Parathyroid adenoma (tissue), 2 donors: ENCODE data around the gene GIMAP1.

Experiments used
- H2AFZ ChIP-seq: fragments of 300-600 bp; sonication (generic); one replicate; pipeline ENCODE4 v1.7.0; 2017; ENCODE audit warnings: antibody characterized with exemption, mild to moderate bottlenecking
- H3K27ac ChIP-seq: fragments of 300-600 bp; sonication (generic); one replicate; pipeline ENCODE4 v1.7.0; 2017
- H3K27me3 ChIP-seq: fragments of 300-600 bp; sonication (generic); one replicate; pipeline ENCODE4 v1.7.0; 2017; ENCODE audit warnings: low read length; ENCODE audit not compliant: control insufficient read depth, insufficient read depth
- H3K36me3 ChIP-seq: fragments of 300-600 bp; sonication (generic); one replicate; pipeline ENCODE4 v1.7.0; 2017; ENCODE audit warnings: low read length; ENCODE audit not compliant: control insufficient read depth, insufficient read depth
- H3K4me1 ChIP-seq: fragments of 300-600 bp; sonication (generic); one replicate; pipeline ENCODE4 v1.7.0; 2017; ENCODE audit warnings: control low read depth
- H3K4me2 ChIP-seq: fragments of 300-600 bp; sonication (generic); one replicate; pipeline ENCODE4 v1.7.0; 2017; ENCODE audit warnings: low read length
- H3K4me3 ChIP-seq: fragments of 300-600 bp; sonication (generic); one replicate; pipeline ENCODE4 v1.7.0; 2017; ENCODE audit warnings: low read depth, low read length
- H3K79me2 ChIP-seq: fragments of 300-600 bp; sonication (generic); one replicate; pipeline ENCODE4 v1.7.0; 2017; ENCODE audit warnings: control low read depth
- H3K9ac ChIP-seq: fragments of 300-600 bp; sonication (generic); one replicate; pipeline ENCODE4 v1.7.0; 2017; ENCODE audit warnings: mild to moderate bottlenecking
- H3K9me3 ChIP-seq: fragments of 300-600 bp; sonication (generic); one replicate; pipeline ENCODE4 v1.7.0; 2017; ENCODE audit warnings: low read length; ENCODE audit not compliant: control insufficient read depth
- TF ChIP-seq, protein P1 (sequence below): fragments of 300-600 bp; sonication (generic); IDR thresholded peaks from one replicate; pipeline ENCODE4 v1.7.0; 2017; ENCODE audit warnings: antibody characterized with exemption, mild to moderate bottlenecking
- donor health status: primary hyperparathyroidism.

The GIMAP1 gene

DNA sequence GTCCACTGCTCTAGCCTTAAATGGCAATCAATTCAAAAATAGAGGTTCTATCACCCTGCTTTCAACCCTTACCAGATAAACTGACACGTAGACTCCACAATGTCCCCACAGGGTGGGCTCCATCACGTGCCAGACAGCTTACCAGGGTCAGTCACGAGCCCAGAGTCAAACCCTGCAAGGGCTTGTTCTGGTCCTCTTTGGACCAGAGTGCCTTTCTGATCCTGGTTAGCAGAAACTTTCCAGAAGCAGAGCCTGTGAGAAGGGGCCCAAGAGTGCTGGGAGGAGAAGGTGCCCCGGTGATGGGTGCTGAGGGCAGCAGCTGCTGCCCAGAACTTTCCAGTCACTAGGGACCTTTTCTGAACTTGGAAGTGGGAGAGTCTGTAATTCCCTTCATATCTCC, 20.5 kb downstream of the GIMAP1 start:
- no peaks in the 10 kb centered on the region for H3K4me1 ChIP-seq
- no peaks in the 10 kb centered on the region for H3K27me3 ChIP-seq
- H3K4me3 ChIP-seq, result peak overlapping the region; percentile 42
- H3K79me2 ChIP-seq, result no peaks in the 10 kb centered on the region
- no peak overlapping the region for H3K9ac ChIP-seq
- peak overlapping the region; percentile 4 for H3K4me2 ChIP-seq
- no peaks in the 10 kb centered on the region for H3K36me3 ChIP-seq
- peak overlapping the region; percentile 55 for H3K27ac ChIP-seq
- TF ChIP-seq, protein P1, sequence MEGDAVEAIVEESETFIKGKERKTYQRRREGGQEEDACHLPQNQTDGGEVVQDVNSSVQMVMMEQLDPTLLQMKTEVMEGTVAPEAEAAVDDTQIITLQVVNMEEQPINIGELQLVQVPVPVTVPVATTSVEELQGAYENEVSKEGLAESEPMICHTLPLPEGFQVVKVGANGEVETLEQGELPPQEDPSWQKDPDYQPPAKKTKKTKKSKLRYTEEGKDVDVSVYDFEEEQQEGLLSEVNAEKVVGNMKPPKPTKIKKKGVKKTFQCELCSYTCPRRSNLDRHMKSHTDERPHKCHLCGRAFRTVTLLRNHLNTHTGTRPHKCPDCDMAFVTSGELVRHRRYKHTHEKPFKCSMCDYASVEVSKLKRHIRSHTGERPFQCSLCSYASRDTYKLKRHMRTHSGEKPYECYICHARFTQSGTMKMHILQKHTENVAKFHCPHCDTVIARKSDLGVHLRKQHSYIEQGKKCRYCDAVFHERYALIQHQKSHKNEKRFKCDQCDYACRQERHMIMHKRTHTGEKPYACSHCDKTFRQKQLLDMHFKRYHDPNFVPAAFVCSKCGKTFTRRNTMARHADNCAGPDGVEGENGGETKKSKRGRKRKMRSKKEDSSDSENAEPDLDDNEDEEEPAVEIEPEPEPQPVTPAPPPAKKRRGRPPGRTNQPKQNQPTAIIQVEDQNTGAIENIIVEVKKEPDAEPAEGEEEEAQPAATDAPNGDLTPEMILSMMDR, result no peak
- H3K9me3 ChIP-seq, result no peaks in the 10 kb centered on the region
- no peak overlapping the region for H2AFZ ChIP-seq

DNA sequence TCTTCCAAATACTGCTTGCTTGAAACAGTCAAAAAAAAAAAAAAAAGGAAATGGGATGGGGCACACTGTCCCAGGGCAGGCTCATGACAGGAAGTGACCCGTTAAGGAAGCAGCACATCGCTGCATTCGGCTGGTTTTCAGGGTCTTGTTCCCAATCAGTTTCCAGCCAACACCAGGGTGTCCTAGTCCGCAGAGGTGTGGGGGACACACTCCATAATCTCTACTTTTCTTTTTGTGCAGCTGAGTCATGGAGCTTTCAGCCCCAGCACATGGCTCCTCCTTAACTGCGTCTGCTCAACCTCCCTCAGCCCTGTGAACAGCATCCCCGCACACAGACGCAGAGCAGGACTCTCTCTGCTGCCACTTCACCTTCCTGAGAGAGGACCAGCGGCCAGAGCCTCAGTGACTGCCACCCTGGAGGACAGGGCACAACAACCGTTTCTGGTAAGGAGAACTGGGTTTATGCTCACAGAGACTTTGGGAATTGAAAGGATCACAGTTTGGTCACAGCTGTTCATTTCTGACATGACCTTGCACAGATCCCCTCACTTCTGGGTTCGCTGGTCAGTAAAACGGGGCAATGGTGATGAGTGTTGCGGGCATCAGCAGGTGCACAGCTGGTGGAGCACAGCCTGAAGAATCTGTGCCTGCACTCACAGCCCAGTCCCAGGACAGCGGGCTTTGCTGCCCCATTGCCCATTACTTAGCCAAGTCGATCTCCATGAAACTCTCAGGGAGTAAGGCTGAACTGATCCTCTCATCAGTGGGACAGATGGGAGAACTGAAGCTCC, 21.0 kb downstream of the GIMAP1 start, which contains the start of gene GIMAP5:
TSS of gene GIMAP5 (plus strand) at position 154 of the 791 bp plus-strand sequence. CDS start 3,467 bp downstream, outside the sequence.
- no peaks in the 10 kb centered on the region for H3K79me2 ChIP-seq
- peak within 1 kb of the TSS; percentile 42 for H3K4me3 ChIP-seq
- H3K9ac ChIP-seq, result no peak within 1 kb of the TSS
- H3K4me2 ChIP-seq, result peak within 1 kb of the TSS; percentile 4
- TF ChIP-seq, protein P1, result no peak
- no peaks in the 10 kb centered on the region for H3K36me3 ChIP-seq
- no peaks in the 10 kb centered on the region for H3K9me3 ChIP-seq
- H3K4me1 ChIP-seq, result no peaks in the 10 kb centered on the region
- H2AFZ ChIP-seq, result no peak within 1 kb of the TSS
- H3K27me3 ChIP-seq, result no peaks in the 10 kb centered on the region
- peak within 1 kb of the TSS; percentile 55 for H3K27ac ChIP-seq

DNA sequence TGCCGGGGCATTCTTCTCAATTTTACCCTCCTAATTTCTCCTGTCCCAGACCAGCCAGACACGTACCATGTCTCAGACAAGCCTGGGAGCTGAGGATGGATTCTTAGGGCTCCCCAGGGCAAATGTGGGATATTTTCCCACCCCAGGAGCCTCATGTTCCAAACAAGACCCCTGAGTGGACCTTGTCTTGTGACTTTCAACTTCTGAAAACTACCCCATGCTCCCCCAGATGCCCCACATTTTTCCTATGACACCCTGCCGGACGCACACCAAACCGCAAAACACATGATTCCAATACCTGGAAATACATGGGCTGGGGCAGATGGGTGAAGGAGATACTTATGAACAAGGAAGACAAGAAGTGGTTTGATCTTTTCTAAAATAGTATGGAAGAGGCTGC, 21.7 kb downstream of the GIMAP1 start:
- Histone ChIP-seq H3K4me1 (no peaks in the 10 kb centered on the region), H3K27ac (peak overlapping the region; percentile 55), H3K4me3 (peak overlapping the region; percentile 42), H3K36me3 (no peaks in the 10 kb centered on the region), H2AFZ (no peak overlapping the region), H3K79me2 (no peaks in the 10 kb centered on the region), H3K27me3 (no peaks in the 10 kb centered on the region), H3K4me2 (no peak overlapping the region), H3K9me3 (no peaks in the 10 kb centered on the region), H3K9ac (no peak overlapping the region)
- TF ChIP-seq, protein P1, result no peak

DNA sequence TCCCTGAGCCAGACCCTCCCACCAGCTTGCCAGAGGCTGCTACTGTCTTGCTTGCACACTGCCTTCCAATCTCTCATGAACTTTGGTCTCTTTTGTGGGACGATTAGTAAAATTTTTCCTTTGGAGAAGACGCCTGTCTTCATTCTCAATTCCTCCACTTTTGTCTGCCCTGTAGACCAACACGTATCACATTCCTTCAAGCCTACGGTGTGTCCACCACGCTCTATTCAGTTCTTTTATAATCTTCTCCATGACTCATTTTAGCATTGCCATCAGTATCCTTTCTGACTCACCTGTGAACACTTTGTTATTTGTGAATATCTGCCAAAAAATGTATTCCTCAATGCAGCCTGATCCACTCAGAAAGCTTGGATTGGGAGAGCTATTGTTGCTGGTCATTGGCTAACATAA, 22.2 kb downstream of the GIMAP1 start:
- Histone ChIP-seq H3K79me2 (no peaks in the 10 kb centered on the region), H3K9ac (no peak overlapping the region), H3K4me2 (no peak overlapping the region), H3K27me3 (no peaks in the 10 kb centered on the region), H2AFZ (no peak overlapping the region), H3K9me3 (no peaks in the 10 kb centered on the region), H3K4me1 (no peaks in the 10 kb centered on the region), H3K4me3 (peak overlapping the region; percentile 42), H3K36me3 (no peaks in the 10 kb centered on the region), H3K27ac (peak overlapping the region; percentile 55)
- TF ChIP-seq, protein P1, result no peak

DNA sequence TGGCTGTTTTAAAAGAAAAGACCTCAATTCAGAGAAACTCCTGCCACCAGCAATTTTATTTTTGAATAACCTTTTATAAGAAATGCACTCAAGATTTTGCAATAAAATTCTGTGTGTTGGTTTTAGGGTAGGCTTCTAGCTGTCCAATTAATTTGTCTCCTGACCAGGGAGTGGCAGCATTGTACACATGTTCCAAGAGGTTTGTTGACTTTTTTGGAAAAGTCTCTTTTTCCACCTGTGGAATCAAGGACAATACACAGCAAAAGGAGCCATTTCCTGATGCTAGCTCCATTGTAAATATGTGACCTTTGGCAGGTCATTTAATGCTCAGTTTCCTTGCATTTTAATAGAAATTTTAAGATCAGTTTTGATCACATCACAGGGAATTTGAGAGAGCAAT, 22.6 kb downstream of the GIMAP1 start:
- TF ChIP-seq, protein P1, result no peak
- H2AFZ ChIP-seq, result no peak overlapping the region
- no peaks in the 10 kb centered on the region for H3K36me3 ChIP-seq
- no peak overlapping the region for H3K9ac ChIP-seq
- H3K27ac ChIP-seq, result peak overlapping the region; percentile 55
- H3K27me3 ChIP-seq, result no peaks in the 10 kb centered on the region
- H3K9me3 ChIP-seq, result no peaks in the 10 kb centered on the region
- H3K79me2 ChIP-seq, result no peaks in the 10 kb centered on the region
- no peaks in the 10 kb centered on the region for H3K4me1 ChIP-seq
- H3K4me3 ChIP-seq, result peak overlapping the region; percentile 42
- peak overlapping the region; percentile 25 for H3K4me2 ChIP-seq
